ENCODE measurements around the gene SDF4. TPM values are rescaled to one million over a fixed set of nuclear protein-coding genes. Genes with fewer than 3 reads are reported as not detected.

The SDF4 gene
- 116 TPM in 2 replicates for total RNA-seq

- DNase-seq (ENCODE audit: low read depth, low spot score): peak; percentile 82
Observed at GRCh38 chr1:1231400-1232207, at the start of gene SDF4. Gene SDF4 (minus strand): TSS chr1:1232001. CDS start chr1:1228772, 3,229 bp downstream.

GRCh38 chr1:1280782-1281481 is 49.1 kb upstream of the SDF4 start:
- DNase-seq (ENCODE audit: low read depth, low spot score): no peak

- no peak for DNase-seq (ENCODE audit: low read depth, low spot score)
Observed at GRCh38 chr1:1279028-1279427, 47.2 kb upstream of the SDF4 start.

- DNase-seq (ENCODE audit: low read depth, low spot score): no peak
Observed at GRCh38 chr1:1278620-1279019, 46.8 kb upstream of the SDF4 start.

GRCh38 chr1:1275836-1276235 is 44.0 kb upstream of the SDF4 start:
- DNase-seq (ENCODE audit: low read depth, low spot score): no peak

- DNase-seq (ENCODE audit: low read depth, low spot score): no peak
Observed at GRCh38 chr1:1274931-1275431, 43.2 kb upstream of the SDF4 start.

- DNase-seq (ENCODE audit: low read depth, low spot score): no peak
Observed at GRCh38 chr1:1274299-1274930, 42.6 kb upstream of the SDF4 start.

GRCh38 chr1:1273512-1274298 is 41.9 kb upstream of the SDF4 start, which contains the start of gene UBE2J2:
Gene UBE2J2 (minus strand): TSS chr1:1273854. CDS start chr1:1267992, 5,862 bp downstream.
- DNase-seq (ENCODE audit: low read depth, low spot score): peak; percentile 76

GRCh38 chr1:1273209-1273511 is 41.4 kb upstream of the SDF4 start:
- DNase-seq (ENCODE audit: low read depth, low spot score): no peak

GRCh38 chr1:1272341-1273208 is 40.8 kb upstream of the SDF4 start:
- no peak for DNase-seq (ENCODE audit: low read depth, low spot score)

- DNase-seq (ENCODE audit: low read depth, low spot score): no peak
Observed at GRCh38 chr1:1270813-1271212, 39.0 kb upstream of the SDF4 start.

- no peak for DNase-seq (ENCODE audit: low read depth, low spot score)
Observed at GRCh38 chr1:1268284-1268682, 36.5 kb upstream of the SDF4 start.

GRCh38 chr1:1267488-1268283 is 35.9 kb upstream of the SDF4 start:
- DNase-seq (ENCODE audit: low read depth, low spot score): no peak

GRCh38 chr1:1264868-1265272 is 33.1 kb upstream of the SDF4 start:
- no peak for DNase-seq (ENCODE audit: low read depth, low spot score)

- no peak for DNase-seq (ENCODE audit: low read depth, low spot score)
Observed at GRCh38 chr1:1264026-1264425, 32.2 kb upstream of the SDF4 start.

GRCh38 chr1:1262758-1263157 is 31.0 kb upstream of the SDF4 start:
- no peak for DNase-seq (ENCODE audit: low read depth, low spot score)

GRCh38 chr1:1262071-1262470 is 30.3 kb upstream of the SDF4 start:
- DNase-seq (ENCODE audit: low read depth, low spot score): no peak

GRCh38 chr1:1260843-1261560 is 29.2 kb upstream of the SDF4 start:
- no peak for DNase-seq (ENCODE audit: low read depth, low spot score)

All from pulmonary artery endothelial cell (primary cell).